Measurements from ENCODE around the gene CMIP.

Gene CMIP

DNA sequence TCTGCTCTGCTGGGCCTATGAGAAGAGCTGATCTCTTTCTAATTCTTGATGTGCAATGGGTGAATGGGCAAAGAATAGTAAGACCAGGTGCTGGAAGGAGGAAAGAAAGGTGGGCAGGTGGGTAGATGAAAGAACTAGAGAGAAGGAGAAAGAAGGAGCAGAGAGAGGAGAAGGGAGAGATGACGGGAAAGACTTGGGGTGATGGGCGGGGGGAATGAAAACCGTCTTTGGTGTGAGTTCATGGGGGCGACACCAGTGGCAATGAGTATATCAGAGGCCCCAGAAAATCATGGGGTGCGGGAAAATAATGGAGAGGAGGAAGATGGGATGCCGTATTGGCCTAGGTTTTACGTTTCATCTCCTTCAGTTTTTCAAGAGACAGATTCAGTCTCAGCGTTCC, 205.7 kb downstream of the CMIP start:
- Histone ChIP-seq H3K4me3 (ENCODE audit: insufficient read length, low read depth) (no peak overlapping the region), H3K9ac (ENCODE audit: insufficient read length, low read depth) (no peak overlapping the region), H3K36me3 (ENCODE audit: insufficient read depth, insufficient read length, low read length) (peaks cover 42% of the 10 kb centered on the region), H3K27me3 (ENCODE audit: insufficient read depth, insufficient read length) (no peaks in the 10 kb centered on the region), H3K4me1 (ENCODE audit: insufficient read depth, insufficient read length) (peaks cover 36% of the 10 kb centered on the region), H3K9me3 (ENCODE audit: insufficient read depth, low read length) (no peaks in the 10 kb centered on the region)
- TF ChIP-seq SUZ12 (IDR thresholded peaks at IDR 0.05; ENCODE audit: extremely low read depth, insufficient read depth, insufficient read length) = no peak
- no peak for TF ChIP-seq YY1 (IDR thresholded peaks at IDR 0.05; ENCODE audit: insufficient read depth, insufficient read length)
- TF ChIP-seq ZNF274 (IDR thresholded peaks at IDR 0.05; ENCODE audit: low read depth, low read length) = no peak
- no peak for DNase-seq (ENCODE audit: low read depth, low spot score)

GRCh38 chr16:81650982-81651562, 206.5 kb downstream of the CMIP start:
- no peak overlapping the region for H3K9ac ChIP-seq (ENCODE audit: insufficient read length, low read depth)
- no peak overlapping the region for H3K4me3 ChIP-seq (ENCODE audit: insufficient read length, low read depth)
- TF ChIP-seq SUZ12 (IDR thresholded peaks at IDR 0.05; ENCODE audit: extremely low read depth, insufficient read depth, insufficient read length) = no peak
- TF ChIP-seq ZNF274 (IDR thresholded peaks at IDR 0.05; ENCODE audit: low read depth, low read length) = no peak
- H3K4me1 ChIP-seq (ENCODE audit: insufficient read depth, insufficient read length) = peaks cover 36% of the 10 kb centered on the region
- no peaks in the 10 kb centered on the region for H3K27me3 ChIP-seq (ENCODE audit: insufficient read depth, insufficient read length)
- no peaks in the 10 kb centered on the region for H3K9me3 ChIP-seq (ENCODE audit: insufficient read depth, low read length)
- DNase-seq (ENCODE audit: low read depth, low spot score) = no peak
- H3K36me3 ChIP-seq (ENCODE audit: insufficient read depth, insufficient read length, low read length) = peaks cover 42% of the 10 kb centered on the region

DNA sequence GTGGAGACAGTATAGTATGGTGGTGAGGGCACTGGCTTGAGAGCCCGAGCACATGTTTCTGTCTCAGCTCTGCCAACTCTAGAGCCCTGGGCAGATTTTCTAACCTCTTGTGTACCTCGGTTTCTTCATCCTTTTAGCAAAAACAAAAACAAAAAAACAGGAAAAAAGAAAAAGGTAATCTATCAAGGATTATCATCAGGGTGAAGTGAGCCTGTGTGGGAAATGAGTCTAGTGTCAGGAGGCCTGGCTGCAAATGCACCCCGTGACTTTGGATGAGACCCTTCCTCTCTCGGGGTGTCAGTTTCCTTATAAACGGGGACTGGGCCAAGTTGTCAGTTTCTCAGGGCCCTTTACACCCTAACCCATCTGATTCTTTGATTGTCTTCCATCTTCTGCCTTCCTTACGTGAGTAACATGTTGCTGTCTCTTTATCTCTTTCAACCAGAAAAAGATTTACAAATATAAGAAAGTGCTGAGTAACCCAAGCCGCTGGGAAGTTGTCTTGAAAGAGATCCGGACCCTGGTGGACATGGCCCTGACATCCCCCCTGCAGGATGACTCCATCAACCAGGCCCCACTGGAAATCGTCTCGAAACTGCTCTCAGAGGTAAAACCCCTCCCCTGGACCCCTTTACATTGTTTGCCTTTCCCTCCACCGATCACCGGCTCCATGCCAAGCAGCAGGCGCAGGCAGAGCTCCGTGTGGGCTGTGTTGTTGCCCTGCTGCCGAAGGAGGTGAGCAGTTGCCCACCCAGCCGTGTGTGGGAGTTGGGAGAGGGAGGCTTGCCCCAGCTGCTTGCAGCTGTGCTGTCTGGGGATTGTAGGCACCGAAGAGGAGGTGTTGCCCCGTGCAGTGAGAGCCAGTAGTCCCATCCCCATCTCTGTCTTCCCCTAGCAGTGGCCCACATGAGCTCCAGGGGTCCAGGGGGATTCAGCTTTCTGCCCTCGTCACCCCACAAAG, 207.4 kb downstream of the CMIP start:
- no peak overlapping the region for H3K4me3 ChIP-seq (ENCODE audit: insufficient read length, low read depth)
- TF ChIP-seq SUZ12 (IDR thresholded peaks at IDR 0.05; ENCODE audit: extremely low read depth, insufficient read depth, insufficient read length) (no peak), ZNF274 (IDR thresholded peaks at IDR 0.05; ENCODE audit: low read depth, low read length) (no peak), YY1 (IDR thresholded peaks at IDR 0.05; ENCODE audit: insufficient read depth, insufficient read length) (no peak)
- peaks cover 47% of the 10 kb centered on the region for H3K36me3 ChIP-seq (ENCODE audit: insufficient read depth, insufficient read length, low read length)
- H3K27me3 ChIP-seq (ENCODE audit: insufficient read depth, insufficient read length) = no peaks in the 10 kb centered on the region
- no peaks in the 10 kb centered on the region for H3K9me3 ChIP-seq (ENCODE audit: insufficient read depth, low read length)
- peak overlapping the region; percentile 51 for H3K9ac ChIP-seq (ENCODE audit: insufficient read length, low read depth)
- no peak for DNase-seq (ENCODE audit: low read depth, low spot score)
- peaks cover 35% of the 10 kb centered on the region for H3K4me1 ChIP-seq (ENCODE audit: insufficient read depth, insufficient read length)

GRCh38 chr16:81652798-81653505, 208.3 kb downstream of the CMIP start:
- no peak for DNase-seq (ENCODE audit: low read depth, low spot score)

GRCh38 chr16:81654346-81654745, 209.7 kb downstream of the CMIP start:
- TF ChIP-seq SUZ12 (IDR thresholded peaks at IDR 0.05; ENCODE audit: extremely low read depth, insufficient read depth, insufficient read length) = no peak
- TF ChIP-seq ZNF274 (IDR thresholded peaks at IDR 0.05; ENCODE audit: low read depth, low read length) = no peak
- TF ChIP-seq YY1 (IDR thresholded peaks at IDR 0.05; ENCODE audit: insufficient read depth, insufficient read length) = no peak
- Histone ChIP-seq H3K4me3 (ENCODE audit: insufficient read length, low read depth) (no peak overlapping the region), H3K9ac (ENCODE audit: insufficient read length, low read depth) (no peak overlapping the region), H3K4me1 (ENCODE audit: insufficient read depth, insufficient read length) (peaks cover 27% of the 10 kb centered on the region), H3K9me3 (ENCODE audit: insufficient read depth, low read length) (no peaks in the 10 kb centered on the region), H3K27me3 (ENCODE audit: insufficient read depth, insufficient read length) (no peaks in the 10 kb centered on the region), H3K36me3 (ENCODE audit: insufficient read depth, insufficient read length, low read length) (peaks cover 70% of the 10 kb centered on the region)
- no peak for DNase-seq (ENCODE audit: low read depth, low spot score)

More at GRCh38 chr16:81652798-81653505, 208.3 kb downstream of the CMIP start:
- Histone ChIP-seq H3K9me3 (ENCODE audit: insufficient read depth, low read length) (no peaks in the 10 kb centered on the region), H3K4me3 (ENCODE audit: insufficient read length, low read depth) (no peak overlapping the region), H3K36me3 (ENCODE audit: insufficient read depth, insufficient read length, low read length) (peaks cover 56% of the 10 kb centered on the region), H3K9ac (ENCODE audit: insufficient read length, low read depth) (no peak overlapping the region), H3K27me3 (ENCODE audit: insufficient read depth, insufficient read length) (no peaks in the 10 kb centered on the region), H3K4me1 (ENCODE audit: insufficient read depth, insufficient read length) (peaks cover 30% of the 10 kb centered on the region)
- TF ChIP-seq SUZ12 (IDR thresholded peaks at IDR 0.05; ENCODE audit: extremely low read depth, insufficient read depth, insufficient read length) (no peak), YY1 (IDR thresholded peaks at IDR 0.05; ENCODE audit: insufficient read depth, insufficient read length) (no peak), ZNF274 (IDR thresholded peaks at IDR 0.05; ENCODE audit: low read depth, low read length) (no peak)

DNA sequence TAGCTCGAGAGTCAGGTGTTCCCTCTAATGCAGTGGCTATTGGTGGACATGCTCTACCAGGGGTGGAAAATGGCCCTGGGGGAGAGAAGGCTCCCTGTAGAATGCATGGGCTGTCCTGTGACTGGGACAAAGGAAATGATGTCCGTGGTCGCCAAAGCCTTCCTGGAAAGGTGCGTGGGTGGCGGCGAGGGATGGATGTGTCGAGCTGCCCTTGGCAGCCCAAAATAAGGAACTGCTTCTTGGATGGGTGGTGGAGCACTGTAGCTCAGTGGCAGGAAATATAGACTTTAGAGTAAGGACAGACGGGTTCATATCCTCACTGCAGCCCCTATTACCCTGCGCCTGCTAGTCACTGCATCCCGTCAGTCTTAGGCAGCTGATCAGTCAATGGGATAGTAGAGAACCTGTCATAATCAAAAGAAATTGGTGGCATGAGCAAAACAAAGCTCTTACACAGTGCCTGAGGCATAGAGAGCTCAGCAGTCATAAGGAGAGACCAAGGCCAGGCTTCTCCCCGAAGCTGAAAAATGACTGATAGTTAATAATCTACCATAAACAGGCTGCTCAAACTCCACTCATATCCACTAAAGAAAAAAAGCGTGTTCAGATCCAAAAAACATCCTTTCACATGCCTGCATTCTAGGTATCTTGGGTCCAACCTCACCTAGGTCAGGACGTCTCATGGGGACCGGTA, 211.0 kb downstream of the CMIP start:
- H3K9me3 ChIP-seq (ENCODE audit: insufficient read depth, low read length) = no peaks in the 10 kb centered on the region
- peaks cover 76% of the 10 kb centered on the region for H3K36me3 ChIP-seq (ENCODE audit: insufficient read depth, insufficient read length, low read length)
- no peak for DNase-seq (ENCODE audit: low read depth, low spot score)
- TF ChIP-seq YY1 (IDR thresholded peaks at IDR 0.05; ENCODE audit: insufficient read depth, insufficient read length) (no peak), ZNF274 (IDR thresholded peaks at IDR 0.05; ENCODE audit: low read depth, low read length) (no peak), SUZ12 (IDR thresholded peaks at IDR 0.05; ENCODE audit: extremely low read depth, insufficient read depth, insufficient read length) (no peak)
- no peaks in the 10 kb centered on the region for H3K27me3 ChIP-seq (ENCODE audit: insufficient read depth, insufficient read length)
- H3K9ac ChIP-seq (ENCODE audit: insufficient read length, low read depth) = no peak overlapping the region
- H3K4me1 ChIP-seq (ENCODE audit: insufficient read depth, insufficient read length) = peaks cover 22% of the 10 kb centered on the region
- H3K4me3 ChIP-seq (ENCODE audit: insufficient read length, low read depth) = no peak overlapping the region

Data from NT2/D1 (cell line).